Gastrocnemius medialis (tissue), 4 donors: ENCODE measurements around the gene IGSF9. TPM values are rescaled to one million over a fixed set of nuclear protein-coding genes. Genes with fewer than 3 reads are reported as not detected.

ENCODE experiments used
- ATAC-seq, 2 donors: fragments of 150-250 bp; one replicate each; pipeline ENCODE4 v1.9.1; 2016
- DNase-seq, 2 donors: peaks; one replicate each; pipeline ENCODE4 v3.0.0-alpha.2; 2019
- H3K27ac ChIP-seq, 4 donors: fragments of 200-600 bp; sonication (generic); 1 replicate in 1 of 4; 2 replicates in 3 of 4; pipeline ENCODE4 v1.5.1; 2016 to 2018; ENCODE audit warnings: mild to moderate bottlenecking in 2 of 4, moderate library complexity in 1 of 4
- H3K27me3 ChIP-seq, 3 donors: fragments of 200-600 bp; sonication (generic) in 2 of 3; 1 replicate in 1 of 3; 2 replicates in 2 of 3; pipeline versions ENCODE4 v1.5.1 to v1.6.0; 2016 to 2019; ENCODE audit warnings: mild to moderate bottlenecking in 1 of 3, moderate library complexity in 1 of 3
- H3K36me3 ChIP-seq, 2 donors: fragments of 200-600 bp; sonication (generic) in 1 of 2; one replicate each; pipeline ENCODE4 v1.5.1; 2017 to 2018
- H3K4me1 ChIP-seq, 2 donors: fragments of 200-600 bp; sonication (generic) in 1 of 2; one replicate each; pipeline ENCODE4 v1.5.1; 2016 to 2017; ENCODE audit warnings: mild to moderate bottlenecking in 2 of 2
- H3K4me3 ChIP-seq, 4 donors: fragments of 200-600 bp; sonication (generic) in 3 of 4; 1 replicate in 1 of 4; 2 replicates in 3 of 4; pipeline ENCODE4 v1.5.1; 2016 to 2019; ENCODE audit warnings: mild to moderate bottlenecking in 2 of 4
- H3K9me3 ChIP-seq, 3 donors: fragments of 200-600 bp; sonication (generic) in 2 of 3; 1 replicate in 1 of 3; 2 replicates in 2 of 3; pipeline ENCODE4 v1.5.1; 2016 to 2019
- CTCF ChIP-seq, 5 experiments: fragments of 450-650 bp in 3 of 5; fragments of 200-600 bp in 2 of 5; sonication (generic) in 2 of 5; IDR thresholded peaks in 4 of 5; conservative IDR thresholded peaks in 1 of 5; 1 replicate in 4 of 5; 2 replicates in 1 of 5; pipeline ENCODE4 v1.5.1; 2016 to 2019; ENCODE audit warnings: antibody characterized with exemption in 5 of 5, mild to moderate bottlenecking in 3 of 5, moderate library complexity in 3 of 5
- POLR2A ChIP-seq, 2 donors: fragments of 450-650 bp; IDR thresholded peaks; one replicate each; pipeline ENCODE4 v1.6.1; 2017; ENCODE audit warnings: antibody characterized with exemption in 2 of 2, mild to moderate bottlenecking in 2 of 2, moderate library complexity in 2 of 2
- in situ Hi-C, 4 donors: fragments of 200-750 bp; cut with MboI; loops; one replicate each; pipeline versions ENCODE4 v1.15.0 to v1.8.0; 2017; ENCODE audit warnings: low sequenced_read_pairs in 4 of 4
- intact Hi-C: fragments of 100-400 bp; cut with DNase I; formaldehyde crosslinking; loops from one replicate; pipeline ENCODE4 v1.15.1; 2023; ENCODE audit warnings: low total_unique reads
- total RNA-seq, 4 donors: library from RNA; depleted of rRNA; stranded (reverse); fragments of >200 nt; gene quantifications; one replicate each; pipeline versions ENCODE4 v1.1.0 to v1.2.3, GENCODE V29; 2016

The IGSF9 gene
- total RNA-seq, 4 donors from 2014 or later, result 0.10 to 0.11 TPM; not detected in 2

GRCh38 chr1:159934136-159935039, 11.0 kb downstream of the IGSF9 start:
- H3K27ac ChIP-seq, result no peak overlapping the region
- H3K27me3 ChIP-seq, result no peaks in the 10 kb centered on the region
- H3K36me3 ChIP-seq, result no peaks in the 10 kb centered on the region
- in situ Hi-C loops (loop anchor here in 3 of 4 donors (5.0 to 10.0 kb wide), 2 partner anchors 70 to 73 kb away; no protein-coding TSS in a partner anchor), intact Hi-C loops (loop anchor here (5.0 kb wide), 1 partner anchor 152 kb away; the partner anchor contains the start of gene DUSP23)
- DNase-seq (no peak), ATAC-seq (no peak)
- H3K4me1 ChIP-seq, result no peaks in the 10 kb centered on the region
- H3K4me3 ChIP-seq, result no peak overlapping the region
- no peaks in the 10 kb centered on the region for H3K9me3 ChIP-seq
- TF ChIP-seq POLR2A (IDR thresholded peaks at IDR 0.05) (no peak), CTCF (IDR thresholded peaks at IDR 0.05 in 4 of 5, conservative IDR thresholded peaks at IDR 0.05 in 1 of 5) (no peak)

- H3K9me3 ChIP-seq, result no peaks in the 10 kb centered on the region
- TF ChIP-seq CTCF (IDR thresholded peaks at IDR 0.05 in 4 of 5, conservative IDR thresholded peaks at IDR 0.05 in 1 of 5) (no peak), POLR2A (IDR thresholded peaks at IDR 0.05) (no peak)
- no peak overlapping the region for H3K27ac ChIP-seq
- H3K4me3 ChIP-seq, result no peak overlapping the region
- intact Hi-C loops, result no loop called here
- H3K27me3 ChIP-seq, result no peaks in the 10 kb centered on the region
- no peak for ATAC-seq
- no peak for DNase-seq
- H3K36me3 ChIP-seq, result no peaks in the 10 kb centered on the region
- no peaks in the 10 kb centered on the region for H3K4me1 ChIP-seq
- in situ Hi-C loops, result loop anchor here in 1 of 4 donors (10.0 kb wide), 1 partner anchor 71 kb away; no protein-coding TSS in a partner anchor
These were observed 12.1 kb downstream of the IGSF9 start for GRCh38 chr1:159933347-159933746.

GRCh38 chr1:159932296-159933285, 12.8 kb downstream of the IGSF9 start:
- no peak for DNase-seq
- H3K4me1 ChIP-seq, result no peaks in the 10 kb centered on the region
- no peaks in the 10 kb centered on the region for H3K27me3 ChIP-seq
- ATAC-seq, result no peak
- H3K4me3 ChIP-seq, result no peak overlapping the region
- H3K36me3 ChIP-seq, result no peaks in the 10 kb centered on the region
- H3K9me3 ChIP-seq, result no peaks in the 10 kb centered on the region
- intact Hi-C loops (no loop called here), in situ Hi-C loops (loop anchor here in 1 of 4 donors (10.0 kb wide), 1 partner anchor 72 kb away; no protein-coding TSS in a partner anchor)
- TF ChIP-seq POLR2A (IDR thresholded peaks at IDR 0.05), result no peak
- H3K27ac ChIP-seq, result no peak overlapping the region

GRCh38 chr1:159931795-159932173, 13.6 kb downstream of the IGSF9 start:
- no peak for DNase-seq
- H3K27ac ChIP-seq, result no peak overlapping the region
- no peaks in the 10 kb centered on the region for H3K36me3 ChIP-seq
- H3K27me3 ChIP-seq, result no peaks in the 10 kb centered on the region
- no peaks in the 10 kb centered on the region for H3K4me1 ChIP-seq
- no peak for ATAC-seq
- TF ChIP-seq CTCF (IDR thresholded peaks at IDR 0.05 in 4 of 5, conservative IDR thresholded peaks at IDR 0.05 in 1 of 5) (no peak), POLR2A (IDR thresholded peaks at IDR 0.05) (no peak)
- intact Hi-C loops, result no loop called here
- no peaks in the 10 kb centered on the region for H3K9me3 ChIP-seq
- H3K4me3 ChIP-seq, result no peak overlapping the region
- in situ Hi-C loops, result loop anchor here in 1 of 4 donors (10.0 kb wide), 1 partner anchor 73 kb away; no protein-coding TSS in a partner anchor
